Activated T-cell treated with anti-CD3 and anti-CD28 coated beads for 1 hour (primary cell): Measurements from ENCODE around the gene DOP1B.
"Not testable (repeated sequence)": the region's sequence is repeated elsewhere in the genome, so short reads cannot be mapped to it uniquely, and the experiment has no call there.

ENCODE experiments used
- DNase-seq: peaks from one replicate; pipeline ENCODE4 v3.0.0-alpha.2; 2020; ENCODE audit warnings: low read depth

Gene DOP1B

GRCh38 chr21:36156815-36157670, at the start of gene DOP1B:
DOP1B (plus strand) TSS chr21:36156824; CDS start chr21:36164734, 7,910 bp downstream.
- no peak for DNase-seq

DNA sequence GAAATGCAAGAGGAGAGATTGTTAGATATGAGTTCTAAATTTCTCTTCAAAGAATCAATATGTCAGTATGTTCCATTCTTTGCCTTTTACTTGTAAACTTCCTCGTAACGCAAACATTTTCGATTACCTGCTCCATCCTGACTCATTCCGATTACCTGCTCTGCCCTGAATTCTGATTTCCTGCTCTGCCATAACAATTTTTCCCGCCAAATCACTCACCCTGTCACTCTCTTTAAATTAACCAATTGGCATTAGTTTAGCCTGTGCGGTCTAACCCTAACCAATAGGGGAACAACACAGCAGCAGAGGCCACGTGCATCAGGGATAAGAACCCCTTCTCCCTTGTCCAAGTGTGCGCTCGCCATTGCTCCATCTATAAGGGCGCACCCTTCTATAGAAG, 46.8 kb upstream of the DOP1B start:
- no peak for DNase-seq

- no peak for DNase-seq
Measured at GRCh38 chr21:36111238-36111637, 45.4 kb upstream of the DOP1B start.

DNA sequence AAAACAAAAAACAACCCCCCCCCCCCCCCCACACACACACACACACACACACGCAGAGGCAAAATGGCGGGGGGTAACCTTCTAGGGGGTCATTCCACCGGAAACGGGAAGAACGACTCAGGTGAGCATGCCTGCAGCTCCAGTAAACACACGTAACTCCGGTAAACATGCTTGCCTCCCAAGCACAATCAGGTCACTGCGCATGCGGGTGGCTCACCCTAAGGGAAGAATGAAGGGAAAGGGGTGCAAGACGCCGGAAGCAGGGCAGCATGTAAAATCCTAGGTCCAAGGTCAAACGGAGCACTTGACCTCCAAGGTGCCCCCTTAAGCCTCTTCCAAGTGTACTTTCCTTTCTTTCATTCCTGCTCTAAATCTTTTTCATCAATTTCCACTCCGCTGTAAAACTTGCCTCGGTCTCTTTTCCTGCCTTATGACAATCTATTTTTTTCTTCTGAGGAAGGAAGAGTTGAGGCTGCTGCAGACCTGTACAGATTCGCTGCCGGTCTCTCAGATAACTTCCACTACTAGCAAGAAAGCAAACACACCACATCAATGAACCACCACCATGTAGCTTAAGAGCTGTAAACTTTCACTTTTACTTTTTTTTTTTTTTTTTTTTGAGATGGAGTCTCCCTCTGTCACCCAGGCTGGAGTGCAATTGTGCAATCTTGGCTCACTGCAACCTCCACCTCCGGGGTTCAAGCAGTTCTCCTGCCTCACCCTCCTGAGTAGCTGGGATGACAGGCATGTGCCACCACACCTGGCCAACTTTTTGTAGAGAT, 42.8 kb upstream of the DOP1B start:
- peak; percentile 39 for DNase-seq

GRCh38 chr21:36115138-36115730, 41.4 kb upstream of the DOP1B start:
- DNase-seq, result no peak

GRCh38 chr21:36117286-36117741, 39.3 kb upstream of the DOP1B start:
- no peak for DNase-seq

DNA sequence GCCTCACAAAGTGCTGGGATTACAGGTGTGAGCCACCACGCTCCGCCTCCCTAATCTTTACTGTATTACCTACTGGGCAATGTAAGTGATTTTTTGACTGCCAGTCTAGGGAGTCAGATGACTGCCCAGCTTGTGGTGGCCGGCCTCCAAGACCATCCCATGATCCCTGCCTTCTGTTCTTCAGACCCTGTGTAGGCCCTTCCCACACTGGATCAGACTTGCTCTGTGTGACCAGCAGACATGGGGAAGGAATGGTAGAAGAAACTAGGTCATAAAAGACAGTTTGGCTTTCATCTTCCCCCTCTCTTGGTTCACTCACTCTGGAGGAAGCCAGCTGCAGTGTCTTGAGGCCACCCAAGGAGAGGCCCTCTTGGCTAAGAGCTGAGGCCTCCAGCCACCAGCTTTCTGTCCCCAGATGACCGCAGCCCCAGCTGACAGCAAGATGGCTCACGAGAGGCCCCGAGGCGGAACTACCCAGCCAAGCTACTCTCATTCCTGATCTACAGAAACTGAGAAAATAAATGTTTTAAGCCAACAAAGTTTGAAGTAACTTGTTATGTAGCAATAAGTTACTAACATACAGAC, 36.2 kb upstream of the DOP1B start:
- DNase-seq, result no peak

- DNase-seq, result no peak
Measured at GRCh38 chr21:36122977-36123376, 33.6 kb upstream of the DOP1B start.

DNA sequence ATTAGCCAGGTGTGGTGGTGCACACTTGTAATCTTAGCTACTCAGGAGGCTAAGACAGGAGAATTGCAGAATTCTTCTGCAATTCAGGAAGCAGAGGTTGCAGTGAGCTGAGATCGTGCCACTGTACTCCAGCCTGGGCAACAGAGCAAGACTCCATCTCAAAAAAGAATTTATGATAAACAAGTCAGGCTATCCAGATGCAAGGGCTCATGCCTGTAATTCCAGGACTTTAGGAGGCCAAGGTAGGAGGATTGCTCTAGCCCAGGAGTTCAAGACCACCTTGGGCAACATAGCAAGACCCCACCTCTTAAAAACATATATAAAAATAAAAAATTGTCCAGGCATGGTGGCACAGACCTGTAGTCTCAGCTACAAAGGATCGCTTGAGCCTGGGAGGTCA, 32.2 kb upstream of the DOP1B start:
- no peak for DNase-seq

DNA sequence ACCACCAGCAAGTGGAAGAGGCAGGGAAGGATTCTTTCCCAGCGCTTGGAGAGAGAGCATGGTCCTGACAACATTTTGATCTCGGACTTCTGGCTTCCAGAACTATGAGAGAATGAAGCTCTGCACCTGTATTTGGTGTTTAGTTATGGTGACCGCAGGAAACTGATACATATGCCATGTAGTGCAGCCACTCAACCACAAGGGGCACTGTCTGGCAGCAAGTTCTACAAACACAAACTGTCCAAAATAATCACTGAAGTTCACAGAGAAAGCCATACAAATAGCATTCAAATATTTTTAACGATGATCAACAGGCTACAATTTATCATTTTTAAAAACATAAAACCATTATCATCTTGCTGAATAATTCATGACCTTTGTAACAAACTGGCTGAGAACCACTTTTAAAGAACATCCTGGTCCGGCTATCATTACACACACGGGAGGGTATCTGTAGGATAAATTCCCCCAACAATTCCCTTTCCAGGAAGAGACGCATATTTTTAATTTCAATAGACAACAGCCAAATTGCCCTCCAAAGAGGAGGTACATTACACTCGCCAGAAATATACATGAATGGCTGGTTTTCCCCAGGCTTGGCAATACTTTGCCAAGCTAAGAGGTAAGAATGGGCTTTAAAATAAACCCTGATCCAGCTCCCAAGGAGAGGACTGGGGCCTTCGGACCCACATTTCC, 31.0 kb upstream of the DOP1B start:
- DNase-seq, result peak; percentile 42

- no peak for DNase-seq
Measured at GRCh38 chr21:36126208-36126565, 30.4 kb upstream of the DOP1B start.

GRCh38 chr21:36126621-36127110, 30.0 kb upstream of the DOP1B start:
- DNase-seq, result no peak

- no peak for DNase-seq
Measured at GRCh38 chr21:36127250-36127904, 29.2 kb upstream of the DOP1B start.

GRCh38 chr21:36127977-36128376, 28.6 kb upstream of the DOP1B start:
- DNase-seq, result no peak

DNA sequence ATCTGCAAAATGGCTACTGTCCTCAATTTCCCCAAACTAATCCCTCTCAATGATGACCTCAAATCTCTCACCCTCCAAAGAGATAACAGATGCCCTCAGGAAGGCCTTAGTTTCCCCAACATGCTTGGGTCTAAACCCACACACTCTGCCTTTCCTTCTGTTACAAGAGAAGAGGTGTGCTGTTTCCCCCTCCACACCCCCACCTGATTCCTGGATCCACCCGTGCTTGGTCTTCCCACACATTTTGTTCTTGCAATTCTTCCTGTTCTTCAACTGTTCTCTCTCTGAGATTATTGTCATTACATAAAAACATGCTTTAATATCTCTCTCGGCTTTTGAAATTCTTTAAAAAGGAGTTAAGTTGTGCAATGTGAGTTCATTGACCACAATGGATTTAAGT, 27.4 kb upstream of the DOP1B start:
- DNase-seq, result no peak

DNA sequence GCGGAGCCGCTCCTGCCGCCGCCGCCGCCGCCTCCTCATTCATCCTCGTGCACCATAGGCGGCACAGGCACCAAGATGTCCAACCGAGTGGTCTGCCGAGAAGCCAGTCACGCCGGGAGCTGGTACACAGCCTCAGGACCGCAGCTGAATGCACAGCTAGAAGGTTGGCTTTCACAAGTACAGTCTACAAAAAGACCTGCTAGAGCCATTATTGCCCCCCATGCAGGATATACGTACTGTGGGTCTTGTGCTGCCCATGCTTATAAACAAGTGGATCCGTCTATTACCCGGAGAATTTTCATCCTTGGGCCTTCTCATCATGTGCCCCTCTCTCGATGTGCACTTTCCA, 26.2 kb upstream of the DOP1B start:
- DNase-seq, result not testable (repeated sequence)

- DNase-seq, result not testable (repeated sequence)
Measured at GRCh38 chr21:36130839-36131238, 25.8 kb upstream of the DOP1B start.

DNA sequence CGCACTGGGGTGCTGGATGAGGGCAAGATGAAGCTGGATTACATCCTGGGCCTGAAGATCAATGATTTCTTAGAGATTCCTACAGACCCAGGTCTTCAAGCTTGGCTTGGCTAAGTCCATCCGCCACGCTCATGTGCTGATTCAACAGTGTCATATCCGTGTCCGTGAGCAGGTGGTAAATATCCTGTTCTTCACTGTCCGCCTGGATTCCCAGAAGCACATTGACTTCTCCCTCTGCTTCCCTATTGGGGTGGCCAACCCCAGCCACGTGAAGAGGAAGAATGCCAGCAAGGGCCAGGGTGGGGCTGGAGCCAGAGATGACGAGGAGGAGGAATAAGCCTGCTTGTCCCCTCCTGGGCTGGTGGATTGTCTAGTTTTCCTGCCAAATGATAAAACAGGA, 23.9 kb upstream of the DOP1B start:
- DNase-seq, result no peak

- DNase-seq, result peak; percentile 33
Measured at GRCh38 chr21:36134803-36135390, 21.7 kb upstream of the DOP1B start, which contains the start of gene CBR3. CBR3 (plus strand) TSS chr21:36135079; CDS start chr21:36135193, 114 bp downstream.

DNA sequence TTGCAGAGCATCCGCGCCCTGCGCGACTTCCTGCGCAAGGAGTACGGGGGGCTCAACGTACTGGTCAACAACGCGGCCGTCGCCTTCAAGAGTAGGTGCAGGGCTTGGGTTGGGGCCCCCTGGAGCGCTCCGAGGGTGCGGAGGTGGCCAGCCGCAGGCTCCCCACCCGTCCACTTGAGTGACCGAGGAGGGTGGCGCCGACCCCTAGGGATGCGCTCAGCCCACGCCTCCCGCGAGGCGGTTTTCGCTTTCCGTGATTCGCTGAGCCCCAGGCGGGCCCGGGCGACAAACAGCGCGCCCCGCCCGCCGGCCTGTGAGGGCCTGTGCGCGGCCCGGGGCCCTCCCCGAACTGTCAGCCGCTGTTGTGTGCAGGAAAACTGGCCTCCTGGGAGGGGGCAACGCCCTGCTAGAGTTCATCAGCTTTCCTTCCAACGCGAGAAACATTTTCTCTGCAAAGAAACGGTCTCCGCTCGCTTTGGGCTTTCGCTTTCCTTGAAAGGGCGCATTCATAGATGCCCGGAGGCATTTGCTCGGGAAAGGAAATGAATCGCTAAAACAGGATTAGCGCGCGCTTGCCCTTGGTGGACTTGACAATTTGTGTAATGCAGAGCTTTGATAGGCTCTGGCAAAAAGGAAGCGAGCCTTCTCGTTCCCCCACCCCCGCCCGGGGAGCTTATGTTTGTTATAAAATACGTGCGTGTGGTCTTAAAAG, 21.1 kb upstream of the DOP1B start:
- peak; percentile 30 for DNase-seq
